HAP-1 (cell line): ENCODE data around the gene CNN3.
A peak's percentile ranks its signal among the peaks of the same experiment; 100 is the strongest.

Source experiments
- DNase-seq, 2 experiments: peaks; one replicate each; pipeline ENCODE4 v3.0.0-alpha.2; 2016 to 2020; ENCODE audit warnings: low spot score in 2 of 2
- H3K27me3 ChIP-seq: fragments of 250-450 bp; sonication (Bioruptor Pico); 2 replicates; pipeline ENCODE4 v1.5.1; 2020; ENCODE audit warnings: low read depth, mild to moderate bottlenecking, moderate library complexity
- H3K36me3 ChIP-seq: fragments of 250-450 bp; sonication (Bioruptor Pico); replicated peaks from 2 replicates; pipeline ENCODE4 v1.5.1; 2020; ENCODE audit warnings: mild to moderate bottlenecking
- H3K4me1 ChIP-seq: fragments of 250-450 bp; sonication (Bioruptor Pico); 2 replicates; pipeline ENCODE4 v1.5.1; 2020; ENCODE audit warnings: mild to moderate bottlenecking
- H3K4me3 ChIP-seq: fragments of 250-450 bp; sonication (Bioruptor Pico); 2 replicates; pipeline ENCODE4 v1.5.1; 2020; ENCODE audit warnings: mild to moderate bottlenecking, moderate library complexity
- H3K9me3 ChIP-seq: fragments of 250-450 bp; sonication (Bioruptor Pico); 2 replicates; pipeline ENCODE4 v1.5.1; 2020; ENCODE audit warnings: mild to moderate bottlenecking, moderate library complexity
- in situ Hi-C: fragments of 300-500 bp; cut with MboI; formaldehyde crosslinking; loops from 3 replicates; pipeline ENCODE4 v1.14.3; 2020; ENCODE audit warnings: low sequenced_read_pairs, inconsistent platforms, mixed read lengths

The CNN3 gene

GRCh38 chr1:94903280-94904009, 23.5 kb downstream of the CNN3 start:
- no peaks in the 10 kb centered on the region for H3K27me3 ChIP-seq
- peaks cover 56% of the 10 kb centered on the region for H3K36me3 ChIP-seq
- H3K9me3 ChIP-seq, result no peaks in the 10 kb centered on the region
- no peak overlapping the region for H3K4me3 ChIP-seq
- no peak for DNase-seq
- no peaks in the 10 kb centered on the region; the same call in 1 of the 2 replicates for H3K4me1 ChIP-seq
- in situ Hi-C loops, result no loop called here

- H3K27me3 ChIP-seq, result no peaks in the 10 kb centered on the region
- in situ Hi-C loops, result no loop called here
- H3K36me3 ChIP-seq, result peaks cover 65% of the 10 kb centered on the region
- H3K4me3 ChIP-seq, result no peak overlapping the region
- H3K9me3 ChIP-seq, result no peaks in the 10 kb centered on the region
- H3K4me1 ChIP-seq, result no peaks in the 10 kb centered on the region; the same call in 1 of the 2 replicates
- DNase-seq, result no peak
Measured at GRCh38 chr1:94901841-94902240, 25.1 kb downstream of the CNN3 start.

GRCh38 chr1:94899756-94900155, 27.2 kb downstream of the CNN3 start:
- no peaks in the 10 kb centered on the region for H3K27me3 ChIP-seq
- H3K9me3 ChIP-seq, result no peaks in the 10 kb centered on the region
- in situ Hi-C loops, result no loop called here
- H3K4me3 ChIP-seq, result no peak overlapping the region
- peaks cover 85% of the 10 kb centered on the region for H3K36me3 ChIP-seq
- no peak for DNase-seq
- no peaks in the 10 kb centered on the region; the same call in 1 of the 2 replicates for H3K4me1 ChIP-seq

- no peak for DNase-seq
- no peaks in the 10 kb centered on the region for H3K4me1 ChIP-seq
- in situ Hi-C loops, result no loop called here
- H3K4me3 ChIP-seq, result no peak overlapping the region
- H3K36me3 ChIP-seq, result peaks cover 88% of the 10 kb centered on the region
- no peaks in the 10 kb centered on the region for H3K9me3 ChIP-seq
- no peaks in the 10 kb centered on the region for H3K27me3 ChIP-seq
Measured at GRCh38 chr1:94898491-94899385, 28.2 kb downstream of the CNN3 start.

GRCh38 chr1:94895518-94895917, 31.4 kb downstream of the CNN3 start:
- Histone ChIP-seq H3K9me3 (no peaks in the 10 kb centered on the region), H3K27me3 (no peaks in the 10 kb centered on the region), H3K36me3 (peaks cover 60% of the 10 kb centered on the region), H3K4me1 (no peaks in the 10 kb centered on the region), H3K4me3 (no peak overlapping the region)
- DNase-seq, result no peak
- in situ Hi-C loops, result no loop called here

- no peak overlapping the region for H3K4me3 ChIP-seq
- peaks cover 51% of the 10 kb centered on the region for H3K36me3 ChIP-seq
- H3K9me3 ChIP-seq, result no peaks in the 10 kb centered on the region
- in situ Hi-C loops, result no loop called here
- H3K27me3 ChIP-seq, result no peaks in the 10 kb centered on the region
- no peak for DNase-seq
- H3K4me1 ChIP-seq, result no peaks in the 10 kb centered on the region
Measured at GRCh38 chr1:94894630-94895029, 32.3 kb downstream of the CNN3 start.

- peaks cover 32% of the 10 kb centered on the region for H3K36me3 ChIP-seq
- H3K4me1 ChIP-seq, result peaks cover 3% of the 10 kb centered on the region
- in situ Hi-C loops, result no loop called here
- H3K9me3 ChIP-seq, result no peaks in the 10 kb centered on the region
- DNase-seq, result no peak
- no peaks in the 10 kb centered on the region for H3K27me3 ChIP-seq
- H3K4me3 ChIP-seq, result no peak overlapping the region
Measured at GRCh38 chr1:94892604-94893254, 34.2 kb downstream of the CNN3 start.

- Histone ChIP-seq H3K9me3 (no peaks in the 10 kb centered on the region), H3K27me3 (no peaks in the 10 kb centered on the region), H3K36me3 (no peaks in the 10 kb centered on the region), H3K4me1 (peaks cover 29% of the 10 kb centered on the region), H3K4me3 (no peak overlapping the region)
- DNase-seq, result no peak
- in situ Hi-C loops, result no loop called here
Measured at GRCh38 chr1:94888201-94888600, 38.7 kb downstream of the CNN3 start.

GRCh38 chr1:94887603-94888171, 39.2 kb downstream of the CNN3 start:
- in situ Hi-C loops, result no loop called here
- Histone ChIP-seq H3K4me3 (no peak overlapping the region), H3K27me3 (no peaks in the 10 kb centered on the region), H3K4me1 (peaks cover 29% of the 10 kb centered on the region), H3K9me3 (no peaks in the 10 kb centered on the region), H3K36me3 (no peaks in the 10 kb centered on the region)
- DNase-seq, result no peak

GRCh38 chr1:94887106-94887505, 39.8 kb downstream of the CNN3 start:
- no peaks in the 10 kb centered on the region for H3K9me3 ChIP-seq
- H3K36me3 ChIP-seq, result no peaks in the 10 kb centered on the region
- H3K4me3 ChIP-seq, result no peak overlapping the region
- in situ Hi-C loops, result no loop called here
- no peaks in the 10 kb centered on the region for H3K27me3 ChIP-seq
- peak in 1 of 2 experiments; percentile 57 for DNase-seq
- H3K4me1 ChIP-seq, result peaks cover 29% of the 10 kb centered on the region

GRCh38 chr1:94886361-94886760, 40.5 kb downstream of the CNN3 start:
- Histone ChIP-seq H3K36me3 (no peaks in the 10 kb centered on the region), H3K9me3 (no peaks in the 10 kb centered on the region), H3K27me3 (no peaks in the 10 kb centered on the region), H3K4me1 (peaks cover 29% of the 10 kb centered on the region), H3K4me3 (no peak overlapping the region)
- DNase-seq, result no peak
- in situ Hi-C loops, result no loop called here

GRCh38 chr1:94884507-94884906, 42.4 kb downstream of the CNN3 start:
- Histone ChIP-seq H3K36me3 (no peaks in the 10 kb centered on the region), H3K27me3 (no peaks in the 10 kb centered on the region), H3K4me3 (no peak overlapping the region), H3K4me1 (peaks cover 29% of the 10 kb centered on the region), H3K9me3 (no peaks in the 10 kb centered on the region)
- no peak for DNase-seq
- in situ Hi-C loops, result no loop called here

- in situ Hi-C loops, result no loop called here
- Histone ChIP-seq H3K9me3 (no peaks in the 10 kb centered on the region), H3K36me3 (no peaks in the 10 kb centered on the region), H3K4me3 (no peak overlapping the region), H3K4me1 (peaks cover 29% of the 10 kb centered on the region), H3K27me3 (no peaks in the 10 kb centered on the region)
- DNase-seq, result peak; percentile 37 to 77
Measured at GRCh38 chr1:94884106-94884505, 42.8 kb downstream of the CNN3 start.
